Left kidney (tissue), 8 donors: Measurements from ENCODE around the gene DEAF1. TPM values are rescaled to one million over a fixed set of nuclear protein-coding genes. Genes with fewer than 3 reads are reported as not detected.
"Not testable (repeated sequence)": the region's sequence is repeated elsewhere in the genome, so short reads cannot be mapped to it uniquely, and the experiment has no call there.

Experiments
- DNase-seq: peaks from one replicate; pipeline ENCODE4 v3.0.0-alpha.2; 2013
- long read RNA-seq, 8 donors: transcript quantifications; one replicate each; lab custom pipeline, GENCODE V29; 2026
- polyA plus RNA-seq: library from polyadenylated mRNA; unstranded; fragments of 120-200 nt; gene quantifications from one replicate; pipeline ENCODE4 v1.2.1, GENCODE V29; 2013; ENCODE audit not compliant: insufficient read length

Gene DEAF1, protein sequence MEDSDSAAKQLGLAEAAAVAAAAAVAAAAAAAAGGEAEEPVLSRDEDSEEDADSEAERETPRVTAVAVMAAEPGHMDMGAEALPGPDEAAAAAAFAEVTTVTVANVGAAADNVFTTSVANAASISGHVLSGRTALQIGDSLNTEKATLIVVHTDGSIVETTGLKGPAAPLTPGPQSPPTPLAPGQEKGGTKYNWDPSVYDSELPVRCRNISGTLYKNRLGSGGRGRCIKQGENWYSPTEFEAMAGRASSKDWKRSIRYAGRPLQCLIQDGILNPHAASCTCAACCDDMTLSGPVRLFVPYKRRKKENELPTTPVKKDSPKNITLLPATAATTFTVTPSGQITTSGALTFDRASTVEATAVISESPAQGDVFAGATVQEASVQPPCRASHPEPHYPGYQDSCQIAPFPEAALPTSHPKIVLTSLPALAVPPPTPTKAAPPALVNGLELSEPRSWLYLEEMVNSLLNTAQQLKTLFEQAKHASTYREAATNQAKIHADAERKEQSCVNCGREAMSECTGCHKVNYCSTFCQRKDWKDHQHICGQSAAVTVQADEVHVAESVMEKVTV
- 45.6 TPM for polyA plus RNA-seq
- long read RNA-seq, donor 1, transcript DEAF1-201 (12 exons, 2,500 nt) = major isoform, 7 of 39 reads
- long read RNA-seq, donor 1, partial matches to known transcripts = 20 of 39 reads
- long read RNA-seq, donor 1, other reads (novel, unspliced or antisense) = 11 of 39 reads
- long read RNA-seq, donor 2, transcript DEAF1-201 (12 exons, 2,500 nt) = major isoform, 11 of 91 reads
- long read RNA-seq, donor 2, partial matches to known transcripts = 71 of 91 reads
- long read RNA-seq, donor 2, other reads (novel, unspliced or antisense) = 8 of 91 reads
- long read RNA-seq, donor 3, transcript DEAF1-201 (12 exons, 2,500 nt) = major isoform, 6 of 48 reads
- long read RNA-seq, donor 3, partial matches to known transcripts = 42 of 48 reads
- long read RNA-seq, donor 3, other reads (novel, unspliced or antisense) = 0 of 48 reads
- long read RNA-seq, donor 4 = 0 reads
- long read RNA-seq, donor 5, transcript DEAF1-201 (12 exons, 2,500 nt) = major isoform, 9 of 101 reads
- long read RNA-seq, donor 5, partial matches to known transcripts = 79 of 101 reads
- long read RNA-seq, donor 5, other reads (novel, unspliced or antisense) = 12 of 101 reads
- long read RNA-seq, donor 6, transcript DEAF1-201 (12 exons, 2,500 nt) = major isoform, 6 of 6 reads
- long read RNA-seq, donor 6, partial matches to known transcripts = 0 of 6 reads
- long read RNA-seq, donor 6, other reads (novel, unspliced or antisense) = 0 of 6 reads
- long read RNA-seq, donor 7, transcript DEAF1-201 (12 exons, 2,500 nt) = major isoform, 13 of 13 reads
- long read RNA-seq, donor 7, partial matches to known transcripts = 0 of 13 reads
- long read RNA-seq, donor 7, other reads (novel, unspliced or antisense) = 0 of 13 reads
- long read RNA-seq, donor 8, partial matches to known transcripts = 23 of 24 reads
- long read RNA-seq, donor 8, other reads (novel, unspliced or antisense) = 0 of 24 reads

- DNase-seq = peak; percentile 97
Observed at GRCh38 chr11:694563-695287, at the start of gene DEAF1. TSS of gene DEAF1 (minus strand) at chr11:695222. CDS start at chr11:695047, 175 bp downstream.

DNA sequence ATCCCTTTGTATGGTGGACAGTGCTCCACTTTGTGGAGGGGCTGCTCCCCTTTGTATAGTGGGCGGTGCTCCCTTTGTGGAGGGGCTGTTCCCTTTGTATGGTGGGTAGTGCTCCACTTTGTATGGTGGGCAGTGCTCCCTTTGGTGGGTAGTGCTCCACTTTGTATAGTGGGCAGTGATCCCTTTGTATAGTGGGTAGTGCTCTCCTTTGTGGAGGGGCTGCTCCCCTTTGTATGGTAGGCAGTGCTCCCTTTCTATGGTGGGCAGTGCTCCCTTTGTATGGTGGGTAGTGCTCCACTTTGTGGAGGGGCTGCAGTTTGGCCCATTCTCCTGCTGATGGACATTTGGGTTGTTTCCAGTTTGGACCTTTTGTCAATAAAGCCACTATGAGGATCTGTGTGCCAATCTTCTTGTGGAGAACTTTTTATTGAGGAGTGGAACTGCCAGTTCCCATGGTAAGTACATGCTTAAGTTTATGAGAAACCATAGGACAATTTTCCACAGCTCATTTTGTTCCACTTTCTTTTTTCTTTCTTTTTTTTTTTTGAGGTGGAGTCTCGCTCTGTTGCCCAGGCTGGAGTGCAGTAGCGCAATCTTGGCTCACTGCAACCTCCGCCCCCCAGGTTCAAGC is 47.7 kb upstream of the DEAF1 start:
- DNase-seq = no peak

DNA sequence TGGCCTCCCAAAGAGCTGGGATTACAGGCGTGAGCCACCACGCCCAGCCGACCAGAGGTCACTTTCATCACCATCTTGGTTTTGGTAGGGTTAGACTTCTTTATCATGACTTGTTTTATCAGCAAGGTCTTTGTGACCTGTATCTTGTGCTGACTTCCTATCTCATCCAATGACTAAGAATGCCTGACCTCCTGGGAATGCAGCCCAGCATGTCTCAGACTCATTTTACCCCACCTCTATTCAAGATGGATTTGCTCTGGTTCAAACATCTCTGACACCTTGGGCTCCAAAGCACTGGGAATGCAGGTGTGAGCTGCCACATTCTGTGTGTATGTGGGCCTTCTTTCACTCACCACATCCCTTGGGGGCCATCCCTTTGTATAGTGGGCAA is 47.1 kb upstream of the DEAF1 start:
- no peak for DNase-seq

DNA sequence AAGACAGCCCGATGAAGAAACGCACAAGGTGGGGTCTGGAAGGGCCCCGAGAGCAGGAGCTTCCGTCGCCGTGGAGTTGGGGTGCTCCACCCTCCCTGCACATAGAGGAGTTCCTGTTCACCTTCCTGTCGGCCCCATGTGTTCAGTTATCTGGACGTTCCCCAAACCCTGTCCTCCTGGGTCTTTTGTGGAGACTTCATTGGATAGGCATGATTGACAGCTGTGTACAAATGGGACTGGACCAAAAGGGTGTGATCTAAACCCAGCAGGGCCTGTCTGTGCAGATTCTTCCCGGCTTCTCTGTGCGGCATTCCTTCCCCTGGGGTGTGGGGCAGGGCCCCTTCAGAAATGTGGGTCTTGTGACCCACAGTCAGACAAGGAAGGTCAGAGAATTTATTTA is 42.9 kb upstream of the DEAF1 start:
- not testable (repeated sequence) for DNase-seq

GRCh38 chr11:737366-737765 is 42.3 kb upstream of the DEAF1 start:
- DNase-seq = no peak

DNA sequence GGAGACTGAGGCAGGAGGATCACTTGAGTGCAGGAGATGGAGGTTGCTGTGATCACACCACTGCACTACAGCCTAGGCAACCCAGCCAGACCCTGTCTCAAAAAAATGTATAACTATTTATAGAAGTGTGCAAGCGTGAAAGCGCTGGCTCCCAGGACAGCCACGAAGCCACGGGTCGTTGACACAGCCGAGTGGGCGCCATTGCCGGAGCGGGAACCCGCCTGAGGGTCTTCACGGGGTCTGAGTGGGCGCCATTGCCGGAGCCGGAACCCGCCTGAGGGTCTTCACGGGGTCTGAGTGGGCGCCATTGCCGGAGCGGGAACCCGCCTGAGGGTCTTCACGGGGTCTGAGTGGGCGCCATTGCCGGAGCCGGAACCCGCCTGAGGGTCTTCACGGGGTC is 39.5 kb upstream of the DEAF1 start:
- not testable (repeated sequence) for DNase-seq

- no peak for DNase-seq
Observed at GRCh38 chr11:733072-733471, 38.0 kb upstream of the DEAF1 start.

DNA sequence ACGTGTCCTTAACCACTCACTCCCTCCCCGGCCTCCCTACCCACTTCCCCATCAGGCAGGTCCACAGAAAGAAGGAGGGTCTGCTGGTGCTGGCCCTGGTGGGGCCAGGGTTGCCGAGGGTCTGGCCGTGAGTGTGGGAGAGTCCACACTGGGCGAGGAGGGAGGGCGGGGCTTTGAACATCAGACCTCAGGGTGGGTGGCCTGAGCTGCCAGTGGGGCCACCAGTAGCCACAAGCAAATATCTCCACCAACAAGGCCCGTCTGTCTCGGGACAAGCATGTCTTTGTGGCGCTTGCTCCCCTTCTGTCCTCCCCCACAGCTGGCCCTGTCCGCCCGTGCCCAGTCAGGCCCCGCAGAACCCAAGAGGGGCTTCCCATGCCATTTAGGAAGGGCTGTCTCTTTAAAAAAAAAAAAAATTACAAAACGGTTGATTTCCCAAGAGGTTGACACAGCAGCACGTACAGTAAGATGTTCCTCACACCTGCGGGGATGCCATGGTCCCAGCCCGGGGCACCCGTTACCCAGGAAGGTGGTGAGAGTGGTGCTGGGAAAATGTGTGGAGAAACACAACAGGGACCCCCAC is 34.6 kb upstream of the DEAF1 start:
- no peak for DNase-seq

GRCh38 chr11:728901-729491 is 34.0 kb upstream of the DEAF1 start:
- DNase-seq = no peak

- peak; percentile 77 for DNase-seq
Observed at GRCh38 chr11:727859-728748, 33.1 kb upstream of the DEAF1 start.

DNA sequence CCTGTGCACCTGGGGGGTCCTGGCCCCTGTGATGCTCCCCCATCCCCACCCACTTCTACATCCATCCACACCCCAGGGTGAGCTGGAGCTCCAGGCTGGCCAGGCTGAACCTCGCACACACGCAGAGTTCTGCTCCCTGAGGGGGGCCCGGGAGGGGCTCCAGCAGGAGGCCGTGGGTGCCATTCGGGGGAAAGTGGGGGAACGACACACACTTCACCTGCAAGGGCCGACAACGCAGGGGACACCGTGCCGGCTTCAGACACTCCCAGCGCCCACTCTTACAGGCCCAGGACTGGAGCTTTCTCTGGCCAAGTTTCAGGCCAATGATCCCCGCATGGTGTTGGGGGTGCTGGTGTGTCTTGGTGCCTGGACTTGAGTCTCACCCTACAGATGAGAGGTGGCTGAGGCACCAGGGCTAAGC is 32.3 kb upstream of the DEAF1 start:
- no peak for DNase-seq

GRCh38 chr11:726278-727220 is 31.5 kb upstream of the DEAF1 start:
- no peak for DNase-seq

DNA sequence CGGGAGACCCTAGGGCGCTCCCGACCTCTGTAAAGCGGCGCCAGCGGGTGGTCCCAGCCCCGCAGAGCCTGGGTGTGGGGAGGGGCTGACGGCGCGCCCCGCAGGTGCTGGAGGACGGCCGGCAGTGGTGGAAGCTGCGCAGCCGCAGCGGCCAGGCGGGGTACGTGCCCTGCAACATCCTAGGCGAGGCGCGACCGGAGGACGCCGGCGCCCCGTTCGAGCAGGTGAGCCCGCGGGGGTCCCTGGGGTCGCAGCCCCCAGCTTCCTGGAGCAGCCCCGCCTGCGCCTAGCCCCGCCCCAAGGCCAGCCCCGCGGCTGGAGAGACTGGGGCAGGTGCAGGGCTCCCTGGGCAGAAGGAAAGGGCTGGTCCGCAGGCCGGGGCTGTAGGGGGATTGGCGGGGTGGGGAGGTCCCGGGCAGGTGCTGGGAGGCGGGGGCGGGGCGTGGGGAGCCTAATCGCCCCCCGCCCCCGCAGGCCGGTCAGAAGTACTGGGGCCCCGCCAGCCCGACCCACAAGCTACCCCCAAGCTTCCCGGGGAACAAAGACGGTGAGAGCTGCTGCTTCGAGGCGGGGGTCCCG is 30.7 kb upstream of the DEAF1 start:
- no peak for DNase-seq

GRCh38 chr11:724778-725386 is 29.9 kb upstream of the DEAF1 start:
- no peak for DNase-seq

DNA sequence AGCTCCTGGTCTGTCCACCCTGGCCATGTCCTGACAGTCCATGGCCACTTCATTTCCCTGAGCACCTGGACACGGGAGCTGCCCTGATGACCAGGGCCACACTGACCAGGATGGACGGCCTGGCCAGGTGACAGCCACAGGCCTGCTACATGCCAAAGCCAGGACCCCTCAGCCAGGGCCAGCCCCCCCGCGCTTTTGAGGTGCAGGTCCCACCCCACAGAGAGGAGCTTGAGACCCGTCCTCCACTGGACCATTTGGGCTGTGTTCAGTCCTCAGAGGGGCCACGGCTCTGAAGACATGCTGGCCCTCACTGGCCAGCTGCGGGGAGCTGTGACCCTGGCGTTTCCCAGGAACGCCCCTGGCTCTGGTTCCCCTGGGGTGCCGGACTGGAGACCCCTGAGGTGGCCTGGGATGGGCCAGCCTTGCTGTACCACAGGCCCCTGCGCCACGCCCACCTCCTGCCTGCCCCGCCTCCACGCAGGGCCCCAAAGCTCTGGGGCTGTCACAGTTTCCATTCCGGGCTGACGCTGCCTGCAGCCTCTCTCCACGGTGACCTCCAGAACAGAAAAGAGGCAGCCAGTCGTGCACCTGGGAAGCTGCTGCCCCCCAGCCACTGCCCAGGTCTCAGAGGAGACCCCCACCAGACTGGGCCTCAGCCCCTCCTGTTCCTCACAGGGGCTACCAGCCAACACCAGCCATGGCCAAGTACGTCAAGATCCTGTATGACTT is 29.2 kb upstream of the DEAF1 start:
- no peak for DNase-seq
